ENCODE results near the gene STK17B. TPM values are rescaled to one million over a fixed set of nuclear protein-coding genes. Genes with fewer than 3 reads are reported as not detected.
A peak's percentile ranks its signal among the peaks of the same experiment; 100 is the strongest.

The STK17B gene
- total RNA-seq, 2 experiments from 2014 or later, result 453 to 469 TPM

- no peaks in the 10 kb centered on the region for H3K27me3 Mint-ChIP-seq (ENCODE audit: low read depth)
- ChIA-PET CTCF (interaction anchor here (1.3 kb wide), 1 partner anchor 39 kb away, joined by 3 read pairs; no protein-coding TSS in a partner anchor), POLR2A (no interaction called here)
- H3K4me3 Mint-ChIP-seq, result no peak overlapping the region
- peaks cover 7% of the 10 kb centered on the region for H3K4me1 Mint-ChIP-seq (ENCODE audit: low read depth)
- no peaks in the 10 kb centered on the region for H3K36me3 Mint-ChIP-seq (ENCODE audit: low read depth)
- ATAC-seq (no peak), DNase-seq (no peak)
- no peak overlapping the region for H3K27ac Mint-ChIP-seq
- peaks cover 3% of the 10 kb centered on the region for H3K9me3 Mint-ChIP-seq (ENCODE audit: insufficient read depth)
Measured at GRCh38 chr2:196117214-196117705, 54.1 kb downstream of the STK17B start.

DNA sequence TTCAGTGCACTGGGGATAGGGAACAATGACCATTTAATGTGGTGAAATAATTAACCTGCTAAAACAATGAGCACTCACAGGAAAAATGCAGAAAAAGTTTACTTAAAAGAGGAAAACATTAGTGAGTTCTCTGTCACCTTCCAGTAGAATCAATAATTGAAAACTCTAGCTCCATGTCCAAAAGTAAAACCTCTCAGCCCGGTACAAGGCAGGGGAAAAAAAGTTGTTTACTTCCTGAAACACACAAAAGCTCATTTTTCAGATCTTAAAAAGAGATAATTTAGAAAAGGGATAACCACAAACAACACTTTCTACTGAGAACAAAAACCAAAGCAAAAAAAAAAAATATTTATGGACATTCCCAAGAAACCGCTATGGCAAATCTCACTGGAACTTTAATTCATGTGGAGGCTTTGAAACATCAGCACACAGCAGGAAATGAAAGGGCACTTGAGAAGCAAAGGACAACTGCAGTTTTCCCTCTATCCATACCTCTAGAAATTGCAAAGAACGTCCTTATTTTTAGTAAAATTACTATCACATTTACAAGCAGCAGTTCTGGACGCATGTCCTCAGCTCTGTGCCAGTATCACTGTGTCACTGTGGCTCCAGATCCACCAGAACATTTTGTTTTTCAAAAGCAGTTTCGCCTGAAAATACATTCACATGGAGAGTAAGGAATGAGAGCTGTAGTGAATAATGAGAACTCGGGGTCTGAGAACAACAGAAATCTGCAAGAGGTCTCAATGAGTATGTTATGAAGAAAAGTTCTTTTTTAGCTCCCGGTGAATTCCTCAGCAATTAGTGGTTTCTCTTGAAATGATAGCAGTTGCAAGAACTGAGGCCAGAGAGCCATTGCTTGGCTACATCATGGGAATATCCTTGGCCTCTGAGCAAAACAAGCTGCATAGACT, 58.1 kb downstream of the STK17B start:
- H3K27me3 Mint-ChIP-seq (ENCODE audit: low read depth), result no peaks in the 10 kb centered on the region
- DNase-seq (no peak), ATAC-seq (no peak)
- peaks cover 7% of the 10 kb centered on the region for H3K4me1 Mint-ChIP-seq (ENCODE audit: low read depth)
- ChIA-PET POLR2A (no interaction called here), CTCF (interaction anchor here (0.6 to 2.8 kb wide), 5 partner anchors 35 to 341 kb away, joined by 3 to 9 read pairs (median 4); partner anchors contain the start of gene DNAH7)
- no peak overlapping the region for H3K27ac Mint-ChIP-seq
- H3K36me3 Mint-ChIP-seq (ENCODE audit: low read depth), result no peaks in the 10 kb centered on the region
- H3K4me3 Mint-ChIP-seq, result peak overlapping the region; percentile 12
- peaks cover 3% of the 10 kb centered on the region for H3K9me3 Mint-ChIP-seq (ENCODE audit: insufficient read depth)

GRCh38 chr2:196112418-196113034, 58.9 kb downstream of the STK17B start:
- DNase-seq, result no peak
- ChIA-PET POLR2A (no interaction called here), CTCF (interaction anchor here (0.6 to 2.8 kb wide), 5 partner anchors 34 to 342 kb away, joined by 3 to 9 read pairs (median 4); partner anchors contain the start of gene DNAH7)
- no peak for ATAC-seq
- Mint-ChIP-seq H3K27me3 (ENCODE audit: low read depth) (no peaks in the 10 kb centered on the region), H3K4me1 (ENCODE audit: low read depth) (peaks cover 7% of the 10 kb centered on the region), H3K27ac (no peak overlapping the region), H3K9me3 (ENCODE audit: insufficient read depth) (no peaks in the 10 kb centered on the region), H3K4me3 (no peak overlapping the region), H3K36me3 (ENCODE audit: low read depth) (no peaks in the 10 kb centered on the region)

- no peak overlapping the region for H3K27ac Mint-ChIP-seq
Measured at GRCh38 chr2:196108604-196109003, 62.8 kb downstream of the STK17B start.

DNA sequence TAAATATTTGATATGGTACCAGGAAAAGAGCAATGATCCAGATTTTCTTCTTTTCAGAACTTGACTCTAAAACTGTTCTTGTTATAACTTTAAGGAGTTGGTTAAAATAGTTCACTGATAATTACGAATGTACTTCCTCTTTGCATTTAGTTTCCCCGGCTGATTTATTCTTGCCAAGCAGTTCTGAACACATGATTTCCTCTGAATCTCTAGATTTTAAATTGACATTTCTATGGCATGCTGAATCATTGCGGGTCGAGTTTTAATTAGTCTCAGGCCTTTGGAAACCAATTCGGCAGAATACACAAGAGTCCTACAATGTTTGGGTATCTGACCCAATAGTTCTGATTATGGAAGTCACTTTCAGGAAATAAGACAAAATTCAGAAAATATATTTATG, 65.4 kb downstream of the STK17B start:
- ChIA-PET CTCF (no interaction called here), POLR2A (no interaction called here)
- Mint-ChIP-seq H3K36me3 (ENCODE audit: low read depth) (no peaks in the 10 kb centered on the region), H3K9me3 (ENCODE audit: insufficient read depth) (no peaks in the 10 kb centered on the region), H3K4me3 (no peak overlapping the region), H3K27me3 (ENCODE audit: low read depth) (no peaks in the 10 kb centered on the region), H3K4me1 (ENCODE audit: low read depth) (peaks cover 15% of the 10 kb centered on the region), H3K27ac (no peak overlapping the region)
- no peak for DNase-seq
- no peak for ATAC-seq

More at GRCh38 chr2:196108604-196109003, 62.8 kb downstream of the STK17B start:
- DNase-seq (no peak), ATAC-seq (no peak)
- H3K36me3 Mint-ChIP-seq (ENCODE audit: low read depth), result no peaks in the 10 kb centered on the region
- no peak overlapping the region for H3K4me3 Mint-ChIP-seq
- peaks cover 14% of the 10 kb centered on the region for H3K4me1 Mint-ChIP-seq (ENCODE audit: low read depth)
- H3K9me3 Mint-ChIP-seq (ENCODE audit: insufficient read depth), result no peaks in the 10 kb centered on the region
- H3K27me3 Mint-ChIP-seq (ENCODE audit: low read depth), result no peaks in the 10 kb centered on the region
- ChIA-PET CTCF (no interaction called here), POLR2A (no interaction called here)

DNA sequence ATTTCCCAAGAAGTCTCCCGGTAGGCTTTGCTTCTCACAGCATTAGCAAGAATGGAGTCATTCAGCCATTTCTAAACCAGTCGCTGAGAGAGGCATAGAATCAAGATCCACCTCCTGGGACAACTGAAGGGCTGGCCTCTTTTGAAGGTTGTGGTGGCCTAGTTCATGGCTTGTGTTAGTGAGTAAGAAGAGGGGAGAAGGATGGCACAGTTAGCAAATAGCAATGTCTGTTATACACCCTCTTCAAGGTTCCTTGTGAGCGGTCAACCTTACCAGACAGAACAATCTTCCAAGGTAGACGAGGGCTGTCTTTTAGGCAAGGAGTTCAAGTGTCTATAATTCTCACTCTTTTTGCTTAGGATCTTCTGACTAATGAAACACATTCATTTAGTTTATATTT, 67.3 kb downstream of the STK17B start:
- Mint-ChIP-seq H3K36me3 (ENCODE audit: low read depth) (no peaks in the 10 kb centered on the region), H3K27me3 (ENCODE audit: low read depth) (no peaks in the 10 kb centered on the region), H3K4me3 (no peak overlapping the region), H3K4me1 (ENCODE audit: low read depth) (peaks cover 15% of the 10 kb centered on the region), H3K27ac (no peak overlapping the region), H3K9me3 (ENCODE audit: insufficient read depth) (no peaks in the 10 kb centered on the region)
- no peak for ATAC-seq
- CTCF ChIA-PET, result interaction anchor here (0.8 kb wide), 1 partner anchor 350 kb away, joined by 4 read pairs; no protein-coding TSS in a partner anchor
- POLR2A ChIA-PET, result interaction anchor here (1.0 kb wide), 1 partner anchor 51 kb away, joined by 3 read pairs; no protein-coding TSS in a partner anchor
- no peak for DNase-seq

GRCh38 chr2:196103626-196104025, 67.8 kb downstream of the STK17B start:
- no peak overlapping the region for H3K27ac Mint-ChIP-seq
- ATAC-seq (no peak), DNase-seq (no peak)
- POLR2A ChIA-PET, result interaction anchor here (1.0 kb wide), 1 partner anchor 51 kb away, joined by 3 read pairs; no protein-coding TSS in a partner anchor
- CTCF ChIA-PET, result interaction anchor here (0.6 to 2.1 kb wide), 3 partner anchors 25 to 351 kb away, joined by 3 to 6 read pairs (median 4); no protein-coding TSS in a partner anchor
- peaks cover 15% of the 10 kb centered on the region for H3K4me1 Mint-ChIP-seq (ENCODE audit: low read depth)
- no peaks in the 10 kb centered on the region for H3K9me3 Mint-ChIP-seq (ENCODE audit: insufficient read depth)
- no peaks in the 10 kb centered on the region for H3K36me3 Mint-ChIP-seq (ENCODE audit: low read depth)
- H3K4me3 Mint-ChIP-seq, result no peak overlapping the region
- H3K27me3 Mint-ChIP-seq (ENCODE audit: low read depth), result no peaks in the 10 kb centered on the region

- no peak for ATAC-seq
- ChIA-PET POLR2A (no interaction called here), CTCF (interaction anchor here (0.7 to 2.1 kb wide), 4 partner anchors 23 to 352 kb away, joined by 3 to 6 read pairs (median 4); no protein-coding TSS in a partner anchor)
- no peaks in the 10 kb centered on the region for H3K27me3 Mint-ChIP-seq (ENCODE audit: low read depth)
- peaks cover 15% of the 10 kb centered on the region for H3K4me1 Mint-ChIP-seq (ENCODE audit: low read depth)
- no peaks in the 10 kb centered on the region for H3K36me3 Mint-ChIP-seq (ENCODE audit: low read depth)
- no peak overlapping the region for H3K27ac Mint-ChIP-seq
- H3K9me3 Mint-ChIP-seq (ENCODE audit: insufficient read depth), result no peaks in the 10 kb centered on the region
- H3K4me3 Mint-ChIP-seq, result no peak overlapping the region
- DNase-seq, result no peak
Measured at GRCh38 chr2:196101325-196101991, 69.9 kb downstream of the STK17B start.

DNA sequence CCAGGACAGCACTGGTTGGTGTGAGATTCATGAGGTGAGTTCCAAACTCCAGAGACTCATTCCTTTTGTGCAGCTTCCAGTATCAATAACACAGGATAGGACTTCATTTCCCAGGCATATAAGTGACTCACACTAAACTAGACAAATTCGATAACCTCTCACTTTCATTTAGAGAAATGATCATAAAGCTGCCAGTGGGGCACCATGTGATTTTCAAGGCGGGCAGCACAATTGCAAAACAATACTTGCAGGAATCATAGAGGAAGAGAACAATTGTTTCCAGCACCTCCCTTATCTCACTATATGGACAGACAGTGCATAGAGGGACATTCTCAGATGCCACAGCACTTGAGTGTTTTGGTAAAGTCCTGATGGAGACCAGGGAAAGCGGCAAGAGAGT, 71.5 kb downstream of the STK17B start:
- H3K36me3 Mint-ChIP-seq (ENCODE audit: low read depth), result no peaks in the 10 kb centered on the region
- no peaks in the 10 kb centered on the region for H3K9me3 Mint-ChIP-seq (ENCODE audit: insufficient read depth)
- H3K4me3 Mint-ChIP-seq, result no peak overlapping the region
- ChIA-PET CTCF (interaction anchor here (1.0 to 1.4 kb wide), 3 partner anchors 22 to 33 kb away, joined by 3 read pairs; partner anchors contain the start of gene DNAH7), POLR2A (no interaction called here)
- no peak overlapping the region for H3K27ac Mint-ChIP-seq
- ATAC-seq, result no peak
- peaks cover 9% of the 10 kb centered on the region for H3K4me1 Mint-ChIP-seq (ENCODE audit: low read depth)
- DNase-seq, result no peak
- H3K27me3 Mint-ChIP-seq (ENCODE audit: low read depth), result no peaks in the 10 kb centered on the region

GRCh38 chr2:196097864-196098660, 73.3 kb downstream of the STK17B start:
- H3K4me3 Mint-ChIP-seq, result no peak overlapping the region
- ATAC-seq (no peak), DNase-seq (no peak)
- no peak overlapping the region for H3K27ac Mint-ChIP-seq
- POLR2A ChIA-PET, result no interaction called here
- H3K36me3 Mint-ChIP-seq (ENCODE audit: low read depth), result no peaks in the 10 kb centered on the region
- CTCF ChIA-PET, result interaction anchor here (1.1 to 1.9 kb wide), 3 partner anchors 20 to 355 kb away, joined by 3 to 6 read pairs (median 3); partner anchors contain the start of gene DNAH7
- H3K9me3 Mint-ChIP-seq (ENCODE audit: insufficient read depth), result no peaks in the 10 kb centered on the region
- no peaks in the 10 kb centered on the region for H3K27me3 Mint-ChIP-seq (ENCODE audit: low read depth)
- H3K4me1 Mint-ChIP-seq (ENCODE audit: low read depth), result peaks cover 9% of the 10 kb centered on the region
